SW 1271 (cell line): Measurements from ENCODE around the gene MRPS24.
"Not testable (repeated sequence)": the region's sequence is repeated elsewhere in the genome, so short reads cannot be mapped to it uniquely, and the experiment has no call there.

Source experiments
- DNase-seq, 2 experiments: peaks; one replicate each; lab custom pipeline; 2025; lab: John Stamatoyannopoulos, UW

The MRPS24 gene

GRCh38 chr7:43869006-43869866 lies at the start of gene MRPS24:
TSS of gene MRPS24 (minus strand) at chr7:43869517. CDS start at chr7:43869495, 22 bp downstream.
- DNase-seq: peak; percentile 68 to 95

- no peak for DNase-seq
Observed at GRCh38 chr7:43915907-43916306, 46.6 kb upstream of the MRPS24 start.

GRCh38 chr7:43914795-43915194 lies 45.5 kb upstream of the MRPS24 start:
- DNase-seq: no peak

- DNase-seq: no peak
Observed at GRCh38 chr7:43906331-43907010, 37.2 kb upstream of the MRPS24 start, which contains the start of gene URGCP. TSS of gene URGCP (minus strand) at chr7:43906596. CDS start at chr7:43906575, 21 bp downstream.

GRCh38 chr7:43905956-43906330 lies 36.6 kb upstream of the MRPS24 start:
- peak in 1 of 2 experiments; percentile 11 for DNase-seq

GRCh38 chr7:43905209-43905946 lies 36.1 kb upstream of the MRPS24 start:
- DNase-seq: peak in 1 of 2 experiments; percentile 8

- no peak for DNase-seq
Observed at GRCh38 chr7:43904533-43905208, 35.4 kb upstream of the MRPS24 start.

GRCh38 chr7:43902542-43903054 lies 33.3 kb upstream of the MRPS24 start:
- DNase-seq: no peak

- not testable (repeated sequence) for DNase-seq
Observed at GRCh38 chr7:43898571-43898970, 29.3 kb upstream of the MRPS24 start.

- DNase-seq: no peak
Observed at GRCh38 chr7:43895847-43896415, 26.6 kb upstream of the MRPS24 start.

GRCh38 chr7:43891069-43891955 lies 22.0 kb upstream of the MRPS24 start:
- DNase-seq: no peak

- no peak for DNase-seq
Observed at GRCh38 chr7:43890468-43890867, 21.2 kb upstream of the MRPS24 start.

- no peak for DNase-seq
Observed at GRCh38 chr7:43888993-43889945, 20.0 kb upstream of the MRPS24 start.

- no peak for DNase-seq
Observed at GRCh38 chr7:43884617-43885016, 15.3 kb upstream of the MRPS24 start.

GRCh38 chr7:43884209-43884608 lies 14.9 kb upstream of the MRPS24 start:
- no peak for DNase-seq

- DNase-seq: no peak
Observed at GRCh38 chr7:43880596-43880995, 11.3 kb upstream of the MRPS24 start.

- DNase-seq: no peak
Observed at GRCh38 chr7:43879477-43879876, 10.2 kb upstream of the MRPS24 start.

GRCh38 chr7:43878867-43879266 lies 9.6 kb upstream of the MRPS24 start:
- DNase-seq: no peak
